Activated CD4-positive, alpha-beta T cell treated with anti-CD3 and anti-CD28 coated beads, Interleukin-2, amount 50 U/mL, for 4 hours (primary cell): ENCODE measurements around the gene AIP.

ENCODE experiments used
- DNase-seq, 2 experiments: peaks; one replicate each; pipeline ENCODE4 v3.0.0-alpha.2; 2020

AIP gene

DNA sequence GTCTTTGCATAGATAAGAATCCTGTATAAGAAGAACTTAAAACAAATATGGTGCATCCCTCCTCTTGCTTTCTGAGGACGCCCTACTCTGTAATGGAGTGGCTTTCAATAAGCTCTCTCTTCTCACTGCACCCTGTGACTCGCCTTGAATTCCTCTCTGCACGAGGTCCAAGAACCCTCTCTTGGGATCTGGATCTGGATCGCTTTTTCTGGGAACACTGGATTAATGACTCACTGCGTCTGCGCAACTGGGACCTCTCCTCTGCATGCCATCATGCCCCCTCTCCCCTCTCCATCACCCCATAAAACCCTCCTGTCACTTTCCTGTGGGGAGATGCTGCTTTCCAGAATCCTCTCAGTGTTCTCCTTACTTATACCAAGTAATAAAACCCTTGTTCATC lies 55.5 kb downstream of the AIP start:
- DNase-seq, result no peak

DNA sequence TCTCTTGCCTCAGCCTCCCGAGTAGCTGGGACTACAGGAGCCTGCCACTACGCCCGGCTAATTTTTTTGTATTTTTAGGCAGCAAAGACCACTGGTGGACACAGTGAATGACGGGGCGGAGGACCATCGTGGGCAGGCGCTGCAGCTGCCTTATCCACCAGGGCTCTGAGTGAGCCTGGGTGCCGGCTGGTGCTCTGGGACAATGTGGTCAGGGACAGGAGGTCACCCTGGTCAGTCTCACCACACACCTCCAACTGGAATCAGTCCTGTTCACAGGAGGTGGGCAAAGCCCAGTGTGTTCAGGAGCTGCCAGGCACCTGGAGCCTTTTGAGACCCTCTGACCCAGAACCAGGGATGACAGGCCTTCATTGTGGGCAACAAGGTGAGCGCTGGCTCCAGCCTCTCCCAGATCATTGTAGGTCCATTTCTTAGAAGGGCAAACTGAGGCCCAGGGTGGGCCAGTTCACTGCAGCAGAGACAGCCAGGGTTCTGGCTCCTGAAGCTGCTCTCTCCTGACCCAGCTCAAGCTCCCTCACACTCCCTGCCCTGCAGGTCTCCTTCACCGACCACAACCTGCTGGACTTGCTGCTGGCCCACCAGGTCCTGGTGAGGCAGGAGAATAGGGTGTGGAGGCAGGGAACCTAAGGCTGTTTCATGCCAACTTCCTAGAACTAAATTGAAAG lies 56.1 kb downstream of the AIP start:
- no peak for DNase-seq

GRCh38 chr11:67539550-67539949 lies 56.7 kb downstream of the AIP start:
- no peak for DNase-seq
